Loucy (cell line): ENCODE results near the gene APPL2.

ENCODE experiments used
- H2AFZ ChIP-seq: fragments of 200-600 bp; sonication (generic); 2 replicates; pipeline ENCODE4 v1.6.0; 2016; ENCODE audit warnings: antibody characterized with exemption, mild to moderate bottlenecking, low read length, moderate library complexity
- H3F3A ChIP-seq: fragments of 200-600 bp; 2 replicates; pipeline ENCODE4 v1.6.0; 2016; ENCODE audit warnings: antibody characterized with exemption, low read depth, mild to moderate bottlenecking
- H3K27me3 ChIP-seq: fragments of 200-600 bp; sonication (generic); 2 replicates; pipeline ENCODE4 v1.6.1; 2014; ENCODE audit warnings: low read length, mild to moderate bottlenecking; ENCODE audit not compliant: insufficient read depth, poor library complexity, severe bottlenecking
- H3K36me3 ChIP-seq: fragments of 200-600 bp; sonication (generic); 2 replicates; pipeline ENCODE4 v1.6.1; 2016; ENCODE audit warnings: low read length; ENCODE audit not compliant: insufficient read depth
- H3K4me1 ChIP-seq: fragments of 200-600 bp; sonication (generic); 2 replicates; pipeline ENCODE4 v1.5.1; 2014; ENCODE audit warnings: low read length, mild to moderate bottlenecking; ENCODE audit not compliant: insufficient read depth, poor library complexity, severe bottlenecking
- H3K4me2 ChIP-seq: fragments of 200-600 bp; sonication (generic); 2 replicates; pipeline ENCODE4 v1.6.0; 2014; ENCODE audit warnings: antibody characterized with exemption, low read length, low read depth, mild to moderate bottlenecking; ENCODE audit not compliant: poor library complexity, severe bottlenecking
- H3K4me3 ChIP-seq: fragments of 200-600 bp; sonication (generic); 2 replicates; pipeline ENCODE4 v1.5.1; 2014; ENCODE audit warnings: low read length, mild to moderate bottlenecking, mixed read lengths; ENCODE audit not compliant: poor library complexity, severe bottlenecking
- H3K79me2 ChIP-seq: fragments of 200-600 bp; sonication (generic); 2 replicates; pipeline ENCODE4 v1.6.1; 2014; ENCODE audit warnings: low read length; ENCODE audit not compliant: insufficient read depth
- H3K9ac ChIP-seq: fragments of 200-600 bp; sonication (generic); 2 replicates; pipeline ENCODE4 v1.6.0; 2014; ENCODE audit warnings: mild to moderate bottlenecking, low read depth, low read length, moderate library complexity; ENCODE audit not compliant: poor library complexity, severe bottlenecking
- H3K9me2 ChIP-seq: fragments of 200-600 bp; sonication (generic); replicated peaks from 2 replicates; pipeline ENCODE4 v1.6.1; 2016; ENCODE audit warnings: low read depth, low read length, mixed read lengths
- H3K9me3 ChIP-seq: fragments of 200-600 bp; sonication (generic); 2 replicates; pipeline ENCODE4 v1.6.1; 2014; ENCODE audit warnings: mild to moderate bottlenecking, antibody characterized with exemption, low read length, low read depth; ENCODE audit not compliant: insufficient read depth
- H4K20me1 ChIP-seq: fragments of 200-600 bp; sonication (generic); 2 replicates; pipeline ENCODE4 v1.6.0; 2014; ENCODE audit warnings: antibody characterized with exemption, low read length, mild to moderate bottlenecking; ENCODE audit not compliant: insufficient read depth, poor library complexity, severe bottlenecking
- EZH2phosphoT487 ChIP-seq: fragments of 200-600 bp; IDR thresholded peaks from 2 replicates; pipeline ENCODE4 v1.6.1; 2018; ENCODE audit warnings: antibody characterized with exemption, mild to moderate bottlenecking, moderate library complexity, borderline replicate concordance
- TF ChIP-seq, protein P1 (sequence below): fragments of 200-600 bp; sonication (generic); conservative IDR thresholded peaks from 2 replicates; pipeline ENCODE4 v1.5.1; 2014; ENCODE audit warnings: mild to moderate bottlenecking, antibody characterized with exemption, low read length

Gene APPL2

DNA sequence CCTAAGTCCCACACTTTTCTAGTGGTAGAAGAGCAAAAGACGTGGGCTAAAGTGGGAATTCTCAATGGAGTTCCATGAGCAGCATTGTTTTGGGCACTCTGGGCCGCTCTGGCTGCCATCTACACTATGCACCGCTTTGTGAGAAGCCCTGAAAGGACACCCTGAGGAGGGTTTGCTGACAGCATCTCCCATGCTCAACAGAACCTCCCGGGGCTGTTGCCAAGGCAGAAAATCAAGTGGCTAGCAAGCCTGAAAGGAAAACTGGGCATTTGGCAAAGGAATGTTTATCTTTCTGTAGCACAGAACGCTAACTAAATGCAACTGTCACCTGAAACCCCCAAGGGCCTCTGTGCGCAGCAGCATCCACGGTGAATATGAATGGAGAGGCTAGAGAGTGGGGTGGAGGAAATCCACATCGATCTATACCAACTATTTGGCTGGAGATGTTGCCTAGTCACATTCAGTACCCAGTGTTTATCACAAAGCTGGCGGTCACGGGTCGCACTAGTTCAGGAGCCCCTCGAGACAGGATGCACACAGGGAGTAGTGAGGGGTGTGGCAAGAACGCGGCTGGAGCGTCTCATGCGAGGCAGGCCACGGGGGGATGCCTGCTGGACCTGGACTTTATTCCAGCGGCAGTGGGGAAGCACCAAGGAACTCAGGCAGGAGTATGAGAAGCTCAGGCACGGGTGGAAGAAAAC is 14.2 kb downstream of the APPL2 start:
- Histone ChIP-seq H3K9ac (no peak overlapping the region), H3K9me2 (no peaks in the 10 kb centered on the region), H3F3A (peaks cover 6% of the 10 kb centered on the region; the same call in 1 of the 2 replicates), H3K9me3 (no peaks in the 10 kb centered on the region), H3K4me2 (no peak overlapping the region), H4K20me1 (no peaks in the 10 kb centered on the region), H2AFZ (no peak overlapping the region), H3K79me2 (no peaks in the 10 kb centered on the region), H3K4me1 (peaks cover 25% of the 10 kb centered on the region), H3K4me3 (no peak overlapping the region), H3K36me3 (peaks cover 16% of the 10 kb centered on the region; the same call in 1 of the 2 replicates), H3K27me3 (no peaks in the 10 kb centered on the region)
- no peak for TF ChIP-seq EZH2phosphoT487
- TF ChIP-seq, protein P1, sequence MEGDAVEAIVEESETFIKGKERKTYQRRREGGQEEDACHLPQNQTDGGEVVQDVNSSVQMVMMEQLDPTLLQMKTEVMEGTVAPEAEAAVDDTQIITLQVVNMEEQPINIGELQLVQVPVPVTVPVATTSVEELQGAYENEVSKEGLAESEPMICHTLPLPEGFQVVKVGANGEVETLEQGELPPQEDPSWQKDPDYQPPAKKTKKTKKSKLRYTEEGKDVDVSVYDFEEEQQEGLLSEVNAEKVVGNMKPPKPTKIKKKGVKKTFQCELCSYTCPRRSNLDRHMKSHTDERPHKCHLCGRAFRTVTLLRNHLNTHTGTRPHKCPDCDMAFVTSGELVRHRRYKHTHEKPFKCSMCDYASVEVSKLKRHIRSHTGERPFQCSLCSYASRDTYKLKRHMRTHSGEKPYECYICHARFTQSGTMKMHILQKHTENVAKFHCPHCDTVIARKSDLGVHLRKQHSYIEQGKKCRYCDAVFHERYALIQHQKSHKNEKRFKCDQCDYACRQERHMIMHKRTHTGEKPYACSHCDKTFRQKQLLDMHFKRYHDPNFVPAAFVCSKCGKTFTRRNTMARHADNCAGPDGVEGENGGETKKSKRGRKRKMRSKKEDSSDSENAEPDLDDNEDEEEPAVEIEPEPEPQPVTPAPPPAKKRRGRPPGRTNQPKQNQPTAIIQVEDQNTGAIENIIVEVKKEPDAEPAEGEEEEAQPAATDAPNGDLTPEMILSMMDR, result no peak

DNA sequence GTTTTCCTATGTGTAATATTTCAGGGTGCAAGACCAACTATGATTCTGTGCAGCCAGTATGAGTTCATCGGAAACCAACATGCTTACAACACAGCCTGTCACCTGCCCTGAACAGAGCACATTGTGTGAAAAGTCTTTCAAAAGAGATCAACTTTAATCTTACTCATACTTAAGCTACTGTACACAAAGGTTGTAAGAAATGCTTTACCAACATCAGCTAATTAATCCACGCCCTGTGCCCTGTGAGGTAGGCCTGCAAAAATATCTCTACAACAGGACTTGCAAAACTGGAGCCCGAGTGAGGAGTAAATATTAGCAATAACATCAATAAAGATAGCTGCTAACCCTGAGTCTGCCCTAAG is 15.1 kb downstream of the APPL2 start:
- no peak overlapping the region for H3K4me3 ChIP-seq
- no peaks in the 10 kb centered on the region for H3K79me2 ChIP-seq
- peaks cover 24% of the 10 kb centered on the region; the same call in 1 of the 2 replicates for H3K36me3 ChIP-seq
- H3K27me3 ChIP-seq, result no peaks in the 10 kb centered on the region
- H3K4me2 ChIP-seq, result no peak overlapping the region
- TF ChIP-seq, protein P1, result no peak
- TF ChIP-seq EZH2phosphoT487, result no peak
- 0 out of 2 replicates have a peak, but pooled peaks cover 5% of the 10 kb centered on the region for H3F3A ChIP-seq
- no peaks in the 10 kb centered on the region for H3K9me2 ChIP-seq
- H3K9ac ChIP-seq, result no peak overlapping the region
- peaks cover 19% of the 10 kb centered on the region for H3K4me1 ChIP-seq
- no peaks in the 10 kb centered on the region for H4K20me1 ChIP-seq
- H2AFZ ChIP-seq, result no peak overlapping the region
- no peaks in the 10 kb centered on the region for H3K9me3 ChIP-seq

GRCh38 chr12:105220150-105220928 is 15.6 kb downstream of the APPL2 start:
- Histone ChIP-seq H3K27me3 (no peaks in the 10 kb centered on the region), H4K20me1 (no peaks in the 10 kb centered on the region), H3K36me3 (peaks cover 25% of the 10 kb centered on the region; the same call in 1 of the 2 replicates), H3K9me2 (no peaks in the 10 kb centered on the region), H2AFZ (no peak overlapping the region), H3K4me1 (peaks cover 13% of the 10 kb centered on the region), H3K4me3 (no peak overlapping the region), H3K9ac (no peak overlapping the region), H3K79me2 (no peaks in the 10 kb centered on the region), H3K9me3 (no peaks in the 10 kb centered on the region), H3K4me2 (no peak overlapping the region), H3F3A (no peaks in the 10 kb centered on the region)
- no peak for TF ChIP-seq EZH2phosphoT487
- TF ChIP-seq, protein P1, result no peak
